Measurements from ENCODE around the gene NPFFR2.

Gene NPFFR2

DNA sequence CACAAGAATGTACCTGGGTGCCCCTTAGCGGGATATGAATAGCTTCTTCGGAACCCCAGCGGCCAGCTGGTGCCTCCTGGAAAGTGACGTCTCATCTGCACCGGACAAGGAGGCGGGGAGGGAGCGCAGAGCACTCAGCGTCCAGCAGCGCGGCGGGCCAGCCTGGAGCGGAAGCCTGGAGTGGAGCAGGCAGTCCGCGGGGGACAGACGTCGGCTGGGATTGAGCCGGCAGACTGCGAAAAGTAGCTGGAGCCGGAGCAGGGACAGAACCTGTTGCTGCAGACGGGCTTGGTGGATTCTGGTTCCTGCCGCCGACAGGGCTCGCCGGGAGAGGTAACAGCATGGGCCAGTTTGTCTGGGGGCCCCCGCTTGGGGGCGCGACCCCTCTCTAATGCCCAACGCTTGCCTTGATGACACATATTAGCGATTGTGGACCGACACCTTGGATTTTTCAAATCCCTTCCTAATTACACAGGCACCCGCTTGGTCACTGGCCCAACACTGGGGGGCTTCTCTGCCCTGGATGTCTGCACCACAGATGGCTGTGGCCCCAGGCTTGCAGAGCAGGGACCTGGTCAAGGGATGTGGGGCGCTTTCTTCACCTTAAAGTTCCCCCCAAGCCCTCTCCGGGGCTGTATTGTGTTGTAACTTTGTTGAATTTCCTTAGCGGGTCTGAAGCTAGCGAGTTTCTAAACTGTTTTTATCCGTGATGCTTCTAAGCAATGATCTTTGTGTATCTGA is at the start of gene NPFFR2:
TSS of gene NPFFR2 (plus strand) at position 133 of the 741 bp plus-strand sequence. CDS start 96,592 bp downstream, outside the sequence.
- DNase-seq (ENCODE audit: low spot score): no peak
- Mint-ChIP-seq H3K4me1 (ENCODE audit: low read depth) (no peaks in the 10 kb centered on the region), H3K27me3 (ENCODE audit: low read depth) (peaks cover 14% of the 10 kb centered on the region), H3K9me3 (no peaks in the 10 kb centered on the region), H3K27ac (no peak within 1 kb of the TSS), H3K36me3 (ENCODE audit: low read depth) (no peaks in the 10 kb centered on the region), H3K4me3 (no peak within 1 kb of the TSS)

DNA sequence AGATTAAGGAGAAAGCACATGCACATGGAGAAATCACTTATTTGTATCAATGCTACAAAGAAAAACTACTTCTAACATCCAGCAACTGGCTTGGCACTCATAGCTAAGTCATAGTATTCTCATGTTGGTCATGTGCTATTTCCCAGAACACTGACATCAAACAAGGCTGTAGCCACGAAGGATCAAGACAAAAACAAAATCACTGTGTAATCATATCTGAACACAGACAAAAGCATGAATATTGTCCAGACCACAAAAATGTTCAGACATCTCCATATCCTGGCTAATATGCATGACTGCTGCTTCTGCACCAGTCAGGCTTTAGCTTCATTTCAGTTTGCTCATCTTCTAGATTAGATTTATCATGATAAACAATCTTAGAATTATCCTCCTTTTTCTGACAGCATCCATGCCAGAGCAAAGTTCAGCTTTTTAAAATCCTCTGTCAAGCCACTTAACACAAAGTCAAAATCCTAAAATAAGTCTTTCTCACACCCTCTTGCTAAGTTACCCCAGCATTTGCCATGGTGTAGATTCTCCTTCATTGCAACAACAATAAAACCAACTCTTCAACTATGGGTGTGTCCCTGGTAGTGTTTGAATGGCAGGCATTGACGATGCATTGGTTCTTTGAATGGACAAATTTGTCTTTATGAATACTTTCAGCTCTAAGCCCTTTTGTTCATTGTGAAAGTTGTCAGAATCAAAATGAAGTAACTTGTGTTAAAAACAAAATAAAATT is 39.1 kb upstream of the NPFFR2 start:
- H3K4me3 Mint-ChIP-seq: no peak overlapping the region
- H3K27me3 Mint-ChIP-seq (ENCODE audit: low read depth): no peaks in the 10 kb centered on the region
- H3K9me3 Mint-ChIP-seq: peaks cover 4% of the 10 kb centered on the region
- H3K36me3 Mint-ChIP-seq (ENCODE audit: low read depth): no peaks in the 10 kb centered on the region
- H3K27ac Mint-ChIP-seq: no peak overlapping the region
- no peaks in the 10 kb centered on the region for H3K4me1 Mint-ChIP-seq (ENCODE audit: low read depth)
- no peak for DNase-seq (ENCODE audit: low spot score)

DNA sequence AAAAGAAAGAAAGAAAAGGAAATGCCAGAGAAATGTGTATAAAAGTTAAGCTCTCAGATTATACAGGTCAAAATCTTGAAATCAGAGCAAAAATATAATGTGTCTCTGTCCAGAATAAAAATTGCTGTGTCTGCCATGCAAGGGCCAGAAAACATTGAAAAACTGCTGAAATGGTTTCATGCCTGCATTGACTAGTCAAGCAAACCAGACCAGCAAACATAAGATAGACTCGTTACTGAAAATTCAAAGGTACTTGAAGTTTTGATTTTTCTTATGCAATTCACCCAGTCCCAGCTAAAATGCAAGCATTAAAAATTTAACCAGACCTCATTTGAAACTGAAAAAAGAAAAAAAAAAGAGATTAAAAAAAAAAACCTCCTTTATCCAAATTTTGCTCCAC is 37.2 kb upstream of the NPFFR2 start:
- H3K9me3 Mint-ChIP-seq: peaks cover 11% of the 10 kb centered on the region
- H3K27ac Mint-ChIP-seq: no peak overlapping the region
- DNase-seq (ENCODE audit: low spot score): no peak

DNA sequence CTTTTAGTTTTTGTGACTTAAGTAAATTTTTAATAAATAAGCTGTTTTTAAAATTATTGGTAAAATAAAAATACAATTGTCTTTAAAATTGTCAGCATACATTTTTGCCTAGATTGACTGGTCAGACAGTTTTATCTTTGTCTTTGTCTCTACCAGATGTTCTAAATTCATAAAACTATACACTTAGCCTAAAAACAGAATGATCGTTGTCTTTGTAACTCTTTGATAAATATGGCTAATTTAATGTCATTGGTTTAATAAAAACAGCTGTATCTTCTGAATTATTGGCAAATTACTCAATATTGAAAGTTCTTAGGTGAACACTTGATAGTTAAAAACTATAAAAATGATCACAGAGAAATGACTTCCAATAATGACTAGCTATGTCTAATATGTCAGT is 36.5 kb upstream of the NPFFR2 start:
- no peaks in the 10 kb centered on the region for H3K36me3 Mint-ChIP-seq (ENCODE audit: low read depth)
- no peaks in the 10 kb centered on the region for H3K4me1 Mint-ChIP-seq (ENCODE audit: low read depth)
- H3K4me3 Mint-ChIP-seq: no peak overlapping the region
- H3K9me3 Mint-ChIP-seq: peaks cover 11% of the 10 kb centered on the region
- DNase-seq (ENCODE audit: low spot score): no peak
- no peaks in the 10 kb centered on the region for H3K27me3 Mint-ChIP-seq (ENCODE audit: low read depth)
- no peak overlapping the region for H3K27ac Mint-ChIP-seq

More for the DNA sequence above, 37.2 kb upstream of the NPFFR2 start:
- Mint-ChIP-seq H3K4me1 (ENCODE audit: low read depth) (no peaks in the 10 kb centered on the region), H3K27me3 (ENCODE audit: low read depth) (no peaks in the 10 kb centered on the region), H3K36me3 (ENCODE audit: low read depth) (no peaks in the 10 kb centered on the region), H3K4me3 (no peak overlapping the region)

DNA sequence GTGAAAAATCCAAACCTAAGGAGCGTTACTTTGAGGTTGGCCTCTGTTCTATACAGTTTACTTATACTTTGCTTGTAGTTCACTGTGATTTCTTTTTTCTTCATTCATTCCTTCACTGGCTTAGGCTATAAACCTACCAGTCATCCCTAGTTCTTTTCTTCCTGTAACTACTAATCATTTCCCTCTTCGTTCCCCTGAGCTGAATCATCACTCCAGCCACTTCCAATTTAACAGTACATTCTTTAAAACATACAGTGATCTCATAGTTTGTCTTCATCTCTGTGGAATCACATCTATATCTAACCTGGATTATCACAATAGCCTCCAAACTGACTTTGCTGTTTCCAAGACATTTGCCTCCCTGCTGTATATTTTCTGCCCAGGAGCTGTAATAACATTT is 25.2 kb upstream of the NPFFR2 start:
- no peaks in the 10 kb centered on the region for H3K36me3 Mint-ChIP-seq (ENCODE audit: low read depth)
- no peak for DNase-seq (ENCODE audit: low spot score)
- no peak overlapping the region for H3K27ac Mint-ChIP-seq
- H3K9me3 Mint-ChIP-seq: no peaks in the 10 kb centered on the region
- no peak overlapping the region for H3K4me3 Mint-ChIP-seq
- H3K27me3 Mint-ChIP-seq (ENCODE audit: low read depth): no peaks in the 10 kb centered on the region
- no peaks in the 10 kb centered on the region for H3K4me1 Mint-ChIP-seq (ENCODE audit: low read depth)

DNA sequence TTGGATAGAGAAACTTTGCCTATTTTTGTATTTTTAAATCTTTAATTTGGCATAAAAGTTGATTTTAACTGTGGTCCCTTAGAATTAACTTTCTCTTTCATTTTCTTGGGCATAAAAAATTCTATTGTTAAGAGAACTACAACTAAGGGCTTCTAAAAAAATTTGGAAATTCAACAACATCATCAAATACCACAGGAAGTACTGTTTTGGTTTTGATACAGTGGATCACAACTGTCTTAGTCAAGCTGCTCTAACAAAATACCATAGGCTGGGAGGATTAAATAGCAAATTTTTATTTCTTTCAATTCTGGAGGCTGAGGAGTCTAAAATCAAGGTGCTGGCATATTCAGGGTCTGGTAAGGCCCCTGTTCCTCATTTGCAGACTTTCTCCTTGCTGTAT is 19.9 kb upstream of the NPFFR2 start:
- Mint-ChIP-seq H3K27me3 (ENCODE audit: low read depth) (no peaks in the 10 kb centered on the region), H3K4me1 (ENCODE audit: low read depth) (no peaks in the 10 kb centered on the region), H3K9me3 (no peaks in the 10 kb centered on the region), H3K36me3 (ENCODE audit: low read depth) (no peaks in the 10 kb centered on the region), H3K27ac (no peak overlapping the region), H3K4me3 (no peak overlapping the region)
- DNase-seq (ENCODE audit: low spot score): no peak

DNA sequence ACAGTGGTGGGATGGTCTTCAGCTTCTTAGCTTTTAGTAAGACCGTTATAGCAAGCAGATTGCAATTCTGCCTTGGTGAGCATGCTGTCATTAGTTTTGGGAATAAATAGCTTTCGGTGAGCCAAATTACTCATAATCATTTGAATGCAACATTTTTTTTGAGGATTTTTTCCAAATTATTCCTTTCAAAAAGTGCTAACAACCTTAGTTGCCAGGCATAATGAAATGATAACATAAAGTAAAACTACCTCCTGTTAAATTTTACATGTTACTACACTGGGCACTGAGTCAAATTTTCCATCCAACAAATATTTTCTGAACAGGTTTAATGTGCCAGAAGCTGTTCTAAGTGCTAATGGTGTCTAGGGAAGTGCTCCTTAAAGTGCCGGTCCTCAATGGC is 15.8 kb upstream of the NPFFR2 start:
- Mint-ChIP-seq H3K4me1 (ENCODE audit: low read depth) (no peaks in the 10 kb centered on the region), H3K4me3 (no peak overlapping the region), H3K9me3 (no peaks in the 10 kb centered on the region), H3K27ac (no peak overlapping the region), H3K36me3 (ENCODE audit: low read depth) (no peaks in the 10 kb centered on the region), H3K27me3 (ENCODE audit: low read depth) (no peaks in the 10 kb centered on the region)
- no peak for DNase-seq (ENCODE audit: low spot score)

DNA sequence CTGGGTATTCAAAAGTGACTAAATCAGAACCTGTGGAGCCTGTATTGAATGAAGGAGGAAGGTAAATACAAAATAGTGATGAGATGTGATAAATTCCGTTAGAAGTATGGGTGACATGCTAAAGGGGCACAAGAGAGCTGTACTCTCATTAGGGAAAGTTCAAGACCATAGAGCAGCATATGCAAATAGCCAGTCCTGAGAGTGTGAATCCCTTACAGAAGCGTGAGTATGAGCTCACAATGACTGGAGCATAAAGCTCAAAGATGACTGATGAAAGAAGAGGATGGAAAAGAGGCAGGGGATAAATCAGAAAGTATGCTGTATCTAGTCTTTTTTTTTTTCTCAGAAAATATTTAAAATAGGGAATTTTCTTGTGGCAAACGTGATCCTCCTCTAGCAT is 12.1 kb upstream of the NPFFR2 start:
- DNase-seq (ENCODE audit: low spot score): no peak
- no peak overlapping the region for H3K4me3 Mint-ChIP-seq
- H3K27ac Mint-ChIP-seq: no peak overlapping the region
- H3K9me3 Mint-ChIP-seq: no peaks in the 10 kb centered on the region
- no peaks in the 10 kb centered on the region for H3K4me1 Mint-ChIP-seq (ENCODE audit: low read depth)
- H3K27me3 Mint-ChIP-seq (ENCODE audit: low read depth): no peaks in the 10 kb centered on the region
- H3K36me3 Mint-ChIP-seq (ENCODE audit: low read depth): no peaks in the 10 kb centered on the region

DNA sequence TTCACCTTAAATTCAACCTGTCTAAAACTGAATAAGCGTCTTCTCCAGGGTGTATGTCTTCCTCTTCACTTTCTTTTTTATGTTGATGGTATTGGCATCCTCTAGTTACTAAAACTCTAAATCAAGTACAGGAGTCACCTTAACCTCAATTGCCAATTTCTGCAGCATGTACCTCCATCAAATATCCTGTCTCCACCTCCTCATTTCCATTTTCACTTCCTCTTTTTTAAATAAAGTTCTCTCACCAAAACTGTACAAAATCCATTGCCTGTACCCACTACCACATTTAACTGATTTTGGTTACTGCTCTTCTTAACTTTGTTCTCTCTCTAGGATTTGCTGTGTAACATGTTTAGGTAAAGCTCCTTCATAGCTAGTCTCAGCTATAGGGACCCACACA is 9.2 kb upstream of the NPFFR2 start:
- Mint-ChIP-seq H3K9me3 (no peaks in the 10 kb centered on the region), H3K4me3 (no peak overlapping the region), H3K27me3 (ENCODE audit: low read depth) (no peaks in the 10 kb centered on the region)

DNA sequence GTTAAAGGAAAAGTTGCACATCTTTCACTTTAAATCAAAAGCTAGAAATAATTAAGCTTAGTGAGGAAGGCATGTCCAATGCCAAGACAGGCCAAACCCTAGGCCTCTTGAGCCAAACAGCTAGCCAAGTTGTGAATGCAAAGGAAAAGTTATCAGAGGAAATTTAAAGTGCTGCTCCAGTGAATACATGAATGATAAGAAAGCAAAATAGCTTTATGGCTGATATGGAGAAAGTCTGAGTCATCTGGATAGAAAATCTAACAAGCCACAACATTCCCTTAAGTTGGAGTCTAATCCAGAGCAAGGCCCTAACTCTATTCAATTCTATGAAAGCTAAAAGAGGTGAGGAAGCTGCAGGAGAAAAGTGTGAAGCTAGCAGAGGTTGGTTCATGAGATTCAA is 23.8 kb downstream of the NPFFR2 start:
- Mint-ChIP-seq H3K27me3 (ENCODE audit: low read depth) (no peaks in the 10 kb centered on the region), H3K4me3 (no peak overlapping the region), H3K4me1 (ENCODE audit: low read depth) (no peaks in the 10 kb centered on the region), H3K27ac (no peak overlapping the region), H3K36me3 (ENCODE audit: low read depth) (no peaks in the 10 kb centered on the region), H3K9me3 (no peaks in the 10 kb centered on the region)
- no peak for DNase-seq (ENCODE audit: low spot score)

More for the DNA sequence above, 9.2 kb upstream of the NPFFR2 start:
- H3K27ac Mint-ChIP-seq: no peak overlapping the region
- no peak for DNase-seq (ENCODE audit: low spot score)
- no peaks in the 10 kb centered on the region for H3K4me1 Mint-ChIP-seq (ENCODE audit: low read depth)
- H3K36me3 Mint-ChIP-seq (ENCODE audit: low read depth): no peaks in the 10 kb centered on the region

DNA sequence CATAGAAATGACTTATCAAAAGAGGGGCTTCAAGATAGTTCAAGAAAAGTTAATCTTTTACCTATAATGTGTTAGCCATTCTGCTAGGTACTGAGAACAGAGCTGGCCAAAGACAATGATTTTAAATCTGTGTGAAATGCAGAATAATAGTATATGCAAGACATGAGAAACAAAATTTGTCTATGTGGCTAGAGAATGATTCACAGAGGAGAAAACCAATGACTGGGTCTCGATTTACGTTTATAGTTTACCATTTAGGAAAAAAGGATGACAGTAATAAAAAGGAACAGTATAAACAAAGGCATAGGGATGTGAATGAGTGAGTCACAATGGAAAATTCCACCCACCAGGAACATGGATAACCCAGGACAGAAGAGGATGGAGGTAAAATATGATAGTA is 31.9 kb downstream of the NPFFR2 start:
- Mint-ChIP-seq H3K27ac (no peak overlapping the region), H3K27me3 (ENCODE audit: low read depth) (no peaks in the 10 kb centered on the region), H3K9me3 (no peaks in the 10 kb centered on the region), H3K4me3 (no peak overlapping the region), H3K4me1 (ENCODE audit: low read depth) (no peaks in the 10 kb centered on the region), H3K36me3 (ENCODE audit: low read depth) (no peaks in the 10 kb centered on the region)
- DNase-seq (ENCODE audit: low spot score): no peak

DNA sequence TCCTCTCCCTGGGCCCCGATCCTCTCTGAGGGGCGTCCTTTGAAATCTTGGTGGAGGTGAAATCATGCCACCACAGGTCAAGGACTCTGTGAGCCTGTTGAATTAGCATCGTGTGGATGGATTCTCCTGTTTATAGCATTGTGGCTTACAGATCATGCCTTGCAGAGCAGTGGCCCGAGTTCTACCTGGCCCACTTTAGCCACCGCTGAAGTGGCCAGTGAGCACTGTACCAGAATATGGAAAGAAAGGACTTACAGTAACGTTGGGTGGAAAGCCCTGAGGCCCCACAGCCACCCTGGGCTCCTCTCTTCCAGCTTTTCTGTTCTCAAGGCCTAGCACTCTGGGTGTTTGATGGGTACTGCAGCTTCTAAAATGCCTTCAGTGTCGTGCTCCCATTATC is 35.3 kb downstream of the NPFFR2 start:
- H3K36me3 Mint-ChIP-seq (ENCODE audit: low read depth): no peaks in the 10 kb centered on the region
- H3K27me3 Mint-ChIP-seq (ENCODE audit: low read depth): no peaks in the 10 kb centered on the region
- no peaks in the 10 kb centered on the region for H3K4me1 Mint-ChIP-seq (ENCODE audit: low read depth)
- DNase-seq (ENCODE audit: low spot score): no peak
- no peak overlapping the region for H3K27ac Mint-ChIP-seq
- no peak overlapping the region for H3K4me3 Mint-ChIP-seq
- no peaks in the 10 kb centered on the region for H3K9me3 Mint-ChIP-seq

DNA sequence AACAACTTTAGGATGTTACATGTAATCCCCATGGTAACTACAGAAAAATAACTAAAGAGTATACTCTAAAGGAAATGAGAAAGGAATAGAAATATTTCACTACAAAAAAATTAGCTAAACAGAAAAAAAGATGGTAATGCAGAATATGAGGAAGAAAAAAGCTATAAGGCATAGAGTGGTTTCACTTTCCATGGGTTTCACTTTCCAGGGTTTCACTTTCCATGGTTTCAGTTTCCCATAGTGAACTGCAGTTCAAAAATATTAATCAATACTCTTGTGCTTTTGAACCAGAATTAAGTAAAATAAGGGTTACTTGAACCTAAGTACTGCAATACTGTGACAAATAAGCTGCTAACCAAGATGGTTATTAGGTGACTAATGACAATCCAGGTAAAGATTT is 42.0 kb downstream of the NPFFR2 start:
- H3K36me3 Mint-ChIP-seq (ENCODE audit: low read depth): no peaks in the 10 kb centered on the region
- no peak overlapping the region for H3K27ac Mint-ChIP-seq
- H3K4me1 Mint-ChIP-seq (ENCODE audit: low read depth): no peaks in the 10 kb centered on the region
- no peaks in the 10 kb centered on the region for H3K27me3 Mint-ChIP-seq (ENCODE audit: low read depth)
- H3K4me3 Mint-ChIP-seq: no peak overlapping the region
- DNase-seq (ENCODE audit: low spot score): no peak
- no peaks in the 10 kb centered on the region for H3K9me3 Mint-ChIP-seq

DNA sequence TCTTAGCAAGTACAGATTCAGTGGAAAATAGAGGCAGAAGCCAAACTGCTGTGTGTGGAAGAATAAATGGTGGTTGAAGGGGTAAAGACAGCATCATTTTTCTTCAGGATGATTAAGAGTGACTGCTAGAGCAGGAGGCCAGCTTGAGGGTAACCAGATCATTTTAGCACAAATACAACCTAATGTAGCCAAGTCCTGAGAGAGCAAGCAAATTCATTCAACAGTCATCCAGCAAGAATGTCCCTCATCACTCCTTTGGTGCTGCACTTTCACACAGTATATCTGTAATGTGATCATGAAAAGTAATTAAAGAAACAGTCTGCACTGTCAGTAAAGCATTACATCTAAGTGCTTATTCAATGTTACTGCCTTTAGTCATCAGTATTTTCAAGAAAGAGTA is 44.8 kb downstream of the NPFFR2 start:
- Mint-ChIP-seq H3K36me3 (ENCODE audit: low read depth) (no peaks in the 10 kb centered on the region), H3K4me3 (no peak overlapping the region), H3K9me3 (no peaks in the 10 kb centered on the region), H3K27me3 (ENCODE audit: low read depth) (no peaks in the 10 kb centered on the region), H3K27ac (no peak overlapping the region), H3K4me1 (ENCODE audit: low read depth) (no peaks in the 10 kb centered on the region)
- DNase-seq (ENCODE audit: low spot score): no peak

All from T-helper 2 cell treated with Interferon-gamma antibody and Interleukin-4, amounts not matched to agents 5 μg/mL and 100 μg/mL, for 36 hours (primary cell).